Loucy (cell line): ENCODE results near the gene BRD1.

Source experiments
- EZH2phosphoT487 ChIP-seq: fragments of 200-600 bp; IDR thresholded peaks from 2 replicates; pipeline ENCODE4 v1.6.1; 2018; ENCODE audit warnings: antibody characterized with exemption, mild to moderate bottlenecking, moderate library complexity, borderline replicate concordance
- TF ChIP-seq, protein P1 (sequence below): fragments of 200-600 bp; sonication (generic); conservative IDR thresholded peaks from 2 replicates; pipeline ENCODE4 v1.5.1; 2014; ENCODE audit warnings: mild to moderate bottlenecking, antibody characterized with exemption, low read length

DNA sequence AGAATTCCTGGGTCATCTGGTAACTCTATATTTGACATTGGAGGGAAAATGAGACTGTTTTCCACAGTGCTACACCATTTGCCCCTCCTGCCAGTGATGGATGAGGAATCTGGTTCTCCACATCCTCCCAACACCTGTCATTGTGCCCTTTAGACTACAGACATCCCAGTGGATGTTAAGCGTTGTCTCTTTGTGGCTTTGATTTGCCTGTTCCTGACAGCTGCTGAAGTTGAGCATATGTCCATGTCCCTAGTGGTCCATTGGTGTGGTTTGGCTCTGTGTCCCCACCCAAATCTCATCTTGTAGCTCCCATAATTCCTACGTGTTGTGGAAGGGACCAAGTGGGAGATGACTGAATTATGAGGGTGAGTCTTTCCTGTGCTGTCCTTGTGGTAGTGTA is 88.5 kb downstream of the BRD1 start:
- TF ChIP-seq, protein P1, sequence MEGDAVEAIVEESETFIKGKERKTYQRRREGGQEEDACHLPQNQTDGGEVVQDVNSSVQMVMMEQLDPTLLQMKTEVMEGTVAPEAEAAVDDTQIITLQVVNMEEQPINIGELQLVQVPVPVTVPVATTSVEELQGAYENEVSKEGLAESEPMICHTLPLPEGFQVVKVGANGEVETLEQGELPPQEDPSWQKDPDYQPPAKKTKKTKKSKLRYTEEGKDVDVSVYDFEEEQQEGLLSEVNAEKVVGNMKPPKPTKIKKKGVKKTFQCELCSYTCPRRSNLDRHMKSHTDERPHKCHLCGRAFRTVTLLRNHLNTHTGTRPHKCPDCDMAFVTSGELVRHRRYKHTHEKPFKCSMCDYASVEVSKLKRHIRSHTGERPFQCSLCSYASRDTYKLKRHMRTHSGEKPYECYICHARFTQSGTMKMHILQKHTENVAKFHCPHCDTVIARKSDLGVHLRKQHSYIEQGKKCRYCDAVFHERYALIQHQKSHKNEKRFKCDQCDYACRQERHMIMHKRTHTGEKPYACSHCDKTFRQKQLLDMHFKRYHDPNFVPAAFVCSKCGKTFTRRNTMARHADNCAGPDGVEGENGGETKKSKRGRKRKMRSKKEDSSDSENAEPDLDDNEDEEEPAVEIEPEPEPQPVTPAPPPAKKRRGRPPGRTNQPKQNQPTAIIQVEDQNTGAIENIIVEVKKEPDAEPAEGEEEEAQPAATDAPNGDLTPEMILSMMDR: no peak
- no peak for TF ChIP-seq EZH2phosphoT487
